HG03064 (cell line): ENCODE data around the gene TFDP2.
"Not testable (repeated sequence)": the region's sequence is repeated elsewhere in the genome, so short reads cannot be mapped to it uniquely, and the experiment has no call there.

ENCODE experiments used
- ATAC-seq: cut with Tn5 transposase; IDR thresholded peaks from one replicate; pipeline ENCODE4 v1.9.1; 2021; ENCODE audit warnings: low read depth; ENCODE audit not compliant: unreplicated experiment

The TFDP2 gene

DNA sequence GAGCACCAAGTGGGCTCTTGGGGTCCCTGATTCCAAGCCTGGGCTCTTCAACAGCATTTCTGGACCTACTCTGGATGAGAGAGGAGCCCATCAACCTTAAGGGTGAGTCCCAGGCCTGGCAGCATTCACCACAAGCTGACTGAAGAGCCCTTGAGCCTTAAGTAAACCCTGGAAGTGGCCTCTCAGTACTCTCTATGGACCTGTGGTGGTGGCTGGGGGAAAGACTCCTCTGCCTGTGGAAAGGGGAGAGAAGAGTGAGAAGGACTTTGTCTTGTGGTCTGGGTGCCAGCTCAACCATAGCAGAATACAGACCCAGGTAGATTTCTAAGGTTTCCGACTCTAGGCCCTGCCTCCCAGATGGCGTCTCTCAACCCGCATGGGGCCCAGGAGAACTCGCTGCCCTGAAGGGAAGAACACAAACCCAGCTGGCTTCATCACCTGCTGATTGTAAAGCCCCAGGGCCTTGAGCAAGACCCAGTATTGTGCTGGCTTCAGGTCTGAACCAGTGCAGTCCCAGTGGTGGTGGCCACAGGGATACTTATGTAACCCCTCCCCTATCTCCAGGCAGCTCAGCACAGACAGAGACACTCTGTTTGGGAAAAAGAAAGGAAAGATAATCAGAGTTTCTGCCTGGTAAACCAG, 71.4 kb downstream of the TFDP2 start:
- ATAC-seq: no peak

GRCh38 chr3:142077155-142077858, 72.0 kb downstream of the TFDP2 start:
- ATAC-seq: no peak

DNA sequence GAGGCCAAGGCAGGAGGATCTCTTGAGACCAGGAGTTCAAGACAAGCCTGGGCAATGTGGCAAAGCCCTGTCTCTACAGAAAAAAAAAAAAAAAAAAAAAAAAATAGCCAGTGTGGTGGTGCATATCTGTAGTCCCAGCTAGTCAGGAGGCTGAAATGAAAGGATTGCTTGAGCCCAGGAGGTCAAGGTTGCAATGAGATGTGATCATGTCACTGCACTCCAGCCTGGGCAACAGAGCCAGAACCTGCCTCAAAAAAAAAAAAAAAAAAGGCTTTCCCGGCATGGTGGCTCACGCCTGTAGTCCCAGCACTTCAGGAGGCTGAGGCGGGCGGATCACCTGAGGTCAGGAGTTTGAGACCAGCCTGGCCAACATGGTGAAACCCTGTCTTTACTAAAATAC, 73.7 kb downstream of the TFDP2 start:
- ATAC-seq: not testable (repeated sequence)

GRCh38 chr3:142072816-142073215, 76.5 kb downstream of the TFDP2 start:
- ATAC-seq: no peak

GRCh38 chr3:142065932-142066331, 83.4 kb downstream of the TFDP2 start:
- ATAC-seq: no peak

DNA sequence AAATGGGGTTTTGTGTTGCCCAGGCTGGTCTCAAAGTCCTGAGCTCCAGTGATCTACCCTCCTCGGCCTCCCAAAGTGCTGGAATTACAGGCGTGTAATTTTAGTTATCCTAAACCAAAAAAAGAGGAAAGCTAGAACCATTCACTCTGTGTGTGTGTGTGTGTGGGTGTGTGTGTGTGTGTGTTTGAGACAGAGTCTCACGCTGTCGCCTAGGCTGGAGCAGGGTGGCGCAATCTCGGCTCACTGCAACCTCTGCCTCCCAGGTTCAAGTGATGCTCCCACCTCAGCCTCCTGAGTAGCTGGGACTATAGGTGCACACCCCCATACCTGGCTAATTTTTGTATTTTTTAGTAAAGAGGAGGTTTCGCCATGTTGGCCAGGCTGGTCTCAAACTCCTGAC, 84.0 kb downstream of the TFDP2 start:
- ATAC-seq: no peak

DNA sequence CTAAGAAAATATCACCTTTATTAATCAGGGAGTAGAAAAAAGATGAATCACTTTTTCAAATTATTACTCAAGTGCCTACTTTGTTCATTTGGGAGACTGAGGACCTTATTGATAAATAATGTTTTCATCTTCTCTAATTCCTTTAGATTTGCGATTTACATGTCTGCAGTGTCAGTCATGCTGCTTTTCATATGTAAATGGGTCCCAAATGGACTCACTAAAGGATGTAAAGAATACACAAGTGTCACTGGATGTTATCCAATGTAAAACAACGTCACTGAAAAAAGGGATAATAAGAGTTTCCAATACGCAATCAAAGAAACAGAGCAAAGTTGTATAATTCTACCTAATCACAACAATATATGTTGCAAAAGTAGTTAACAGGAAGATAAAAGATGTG, 84.9 kb downstream of the TFDP2 start:
- no peak for ATAC-seq

GRCh38 chr3:142057331-142057725, 92.0 kb downstream of the TFDP2 start:
- no peak for ATAC-seq

- ATAC-seq: no peak
Measured at GRCh38 chr3:142056656-142057330, 92.6 kb downstream of the TFDP2 start.

DNA sequence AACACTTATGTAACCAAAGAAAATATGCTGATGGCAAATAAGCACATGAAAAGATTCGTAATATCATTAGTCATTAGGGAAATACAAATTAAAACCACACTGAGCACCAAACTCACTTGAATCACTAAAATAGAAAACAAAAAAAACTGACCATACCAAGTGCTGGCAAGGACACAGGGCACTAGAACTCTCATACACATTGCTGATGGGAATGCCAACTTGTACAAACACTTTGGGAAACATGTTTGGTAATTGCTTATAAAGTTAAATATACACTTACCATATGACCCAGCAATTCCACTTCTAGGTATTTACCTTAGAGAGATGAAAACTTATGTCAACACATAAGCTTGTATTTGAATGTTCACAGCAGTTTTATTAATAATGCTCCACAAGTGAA, 95.5 kb downstream of the TFDP2 start:
- no peak for ATAC-seq

- ATAC-seq: no peak
Measured at GRCh38 chr3:142053244-142053643, 96.1 kb downstream of the TFDP2 start.

DNA sequence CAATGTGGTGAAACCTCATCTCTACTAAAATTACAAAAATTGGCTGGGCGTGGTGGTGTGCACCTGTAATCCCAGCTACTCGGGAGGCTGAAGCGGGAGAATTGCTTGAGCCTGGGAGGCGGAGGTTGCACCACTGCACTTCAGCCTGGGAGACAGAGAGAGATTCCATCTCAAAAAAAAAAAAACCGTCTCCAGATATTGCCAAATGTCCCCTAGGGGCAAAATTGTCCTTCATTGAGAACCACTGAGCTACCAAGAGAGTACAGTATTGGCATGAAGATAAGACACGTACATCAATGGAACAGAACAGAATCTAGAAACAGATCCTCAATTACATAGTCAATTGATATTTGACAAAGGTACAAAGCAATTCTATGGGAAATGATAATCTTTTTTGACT, 98.0 kb downstream of the TFDP2 start:
- ATAC-seq: no peak

DNA sequence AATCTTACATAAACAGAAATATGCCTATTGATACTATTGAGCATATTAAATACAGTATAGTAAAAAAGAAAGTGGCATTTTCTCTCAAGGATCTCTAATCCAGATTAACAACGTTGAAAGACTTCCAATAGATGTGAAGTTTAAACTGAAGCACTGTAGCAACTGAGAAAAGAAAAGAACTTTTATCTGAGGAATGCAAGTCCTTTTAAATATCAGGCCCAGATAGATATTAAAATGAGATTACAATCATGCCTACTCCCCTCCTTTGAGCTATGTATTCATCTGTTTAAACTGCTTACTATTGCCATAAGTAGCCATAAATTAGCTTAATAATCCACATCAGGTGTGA, 102.3 kb downstream of the TFDP2 start:
- ATAC-seq: no peak

- no peak for ATAC-seq
Measured at GRCh38 chr3:142046320-142047020, 102.9 kb downstream of the TFDP2 start.

- no peak for ATAC-seq
Measured at GRCh38 chr3:142040941-142041491, 108.3 kb downstream of the TFDP2 start.

- ATAC-seq: no peak
Measured at GRCh38 chr3:142035308-142035922, 113.9 kb downstream of the TFDP2 start.

DNA sequence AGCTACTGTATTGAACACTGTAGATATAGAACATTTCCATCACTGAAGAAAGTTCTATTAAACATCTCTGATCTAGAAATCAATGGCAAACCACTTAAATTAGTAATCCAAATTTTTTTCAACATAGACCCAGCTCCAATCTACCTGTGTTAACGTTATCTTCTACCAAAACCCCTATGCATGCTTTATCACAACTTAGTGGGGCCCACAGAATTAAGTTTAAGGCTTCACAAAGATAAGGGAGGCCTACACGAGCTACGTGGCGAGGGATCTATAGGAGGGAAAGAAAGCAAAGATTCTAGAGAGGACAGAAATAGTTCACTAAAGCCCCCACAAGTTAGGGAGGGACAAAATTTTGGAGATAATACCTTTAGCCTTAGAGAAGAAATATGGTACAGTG, 116.1 kb downstream of the TFDP2 start:
- ATAC-seq: no peak

GRCh38 chr3:142031575-142031974, 117.8 kb downstream of the TFDP2 start:
- ATAC-seq: no peak

DNA sequence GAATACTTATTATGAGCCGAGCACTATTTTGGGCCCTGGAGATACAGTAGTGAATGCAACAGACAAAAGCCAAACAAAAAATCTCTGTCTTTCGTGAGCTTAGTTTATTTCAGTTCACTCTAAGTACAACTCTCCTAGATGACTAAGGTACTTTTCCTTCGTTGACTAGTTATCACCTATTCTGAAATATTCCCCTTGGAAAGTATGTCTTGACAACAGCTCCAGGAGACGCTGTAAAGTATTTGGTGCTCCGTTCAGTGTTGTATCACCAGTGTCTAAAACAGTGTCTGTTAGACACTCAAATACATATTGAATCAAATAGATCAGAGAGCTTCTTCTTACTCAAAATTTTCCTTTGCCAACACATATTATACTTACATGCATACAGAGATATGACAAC, 119.6 kb downstream of the TFDP2 start:
- ATAC-seq: no peak

- ATAC-seq: no peak
Measured at GRCh38 chr3:142029052-142029642, 120.2 kb downstream of the TFDP2 start.
